GM23338 (cell line): ENCODE measurements around the gene NEO1. TPM values are rescaled to one million over a fixed set of nuclear protein-coding genes. Genes with fewer than 3 reads are reported as not detected.

ENCODE experiments used
- ATAC-seq: fragments of 200-7000 bp; cut with Tn5 transposase; 3 replicates; pipeline ENCODE4 v1.9.1; 2020
- DNase-seq: peaks from one replicate; pipeline ENCODE4 v3.0.0-alpha.2; 2015; ENCODE audit warnings: low spot score
- H2AFZ ChIP-seq: fragments of 200-600 bp; sonication (generic); 2 replicates; pipeline ENCODE4 v1.8.0; 2016; ENCODE audit warnings: antibody characterized with exemption, mild to moderate bottlenecking, moderate library complexity
- H3F3A ChIP-seq: fragments of 200-600 bp; sonication (generic); replicated peaks from 2 replicates; pipeline ENCODE4 v1.8.0; 2017; ENCODE audit warnings: antibody characterized with exemption, mixed run types, low read depth
- H3K27ac ChIP-seq: fragments of 200-600 bp; sonication (generic); 2 replicates; pipeline ENCODE4 v1.6.1; 2016; ENCODE audit warnings: low read depth
- H3K27me3 ChIP-seq: fragments of 200-600 bp; sonication (generic); 2 replicates; pipeline ENCODE4 v1.8.0; 2016; ENCODE audit warnings: mild to moderate bottlenecking, mixed run types, moderate library complexity; ENCODE audit not compliant: insufficient read depth
- H3K36me3 ChIP-seq: fragments of 200-600 bp; sonication (generic); 2 replicates; pipeline ENCODE4 v1.8.0; 2016; ENCODE audit warnings: mild to moderate bottlenecking; ENCODE audit not compliant: insufficient read depth
- H3K4me1 ChIP-seq: fragments of 200-600 bp; sonication (generic); 2 replicates; pipeline ENCODE4 v1.8.0; 2016; ENCODE audit warnings: mild to moderate bottlenecking, moderate library complexity; ENCODE audit not compliant: insufficient read depth
- H3K4me2 ChIP-seq: fragments of 200-600 bp; sonication (generic); 2 replicates; pipeline ENCODE4 v1.7.1; 2017; ENCODE audit warnings: mixed run types
- H3K4me3 ChIP-seq: fragments of 200-600 bp; sonication (generic); 2 replicates; pipeline ENCODE4 v1.6.1; 2016; ENCODE audit warnings: mixed run types
- H3K79me2 ChIP-seq: fragments of 200-600 bp; sonication (generic); replicated peaks from 2 replicates; pipeline ENCODE4 v1.8.0; 2017; ENCODE audit warnings: mild to moderate bottlenecking; ENCODE audit not compliant: insufficient read depth
- H3K9me2 ChIP-seq: fragments of 200-600 bp; sonication (generic); 2 replicates; pipeline ENCODE4 v1.8.0; 2017; ENCODE audit not compliant: insufficient read depth
- H4K20me1 ChIP-seq: fragments of 200-600 bp; sonication (generic); replicated peaks from 2 replicates; pipeline ENCODE4 v1.8.0; 2017; ENCODE audit warnings: mild to moderate bottlenecking; ENCODE audit not compliant: insufficient read depth
- H3K27ac Mint-ChIP-seq: 2 replicates; pipeline ENCODE4 v1.8.0; 2020; ENCODE audit warnings: inconsistent platforms, mild to moderate bottlenecking, moderate library complexity, mixed read lengths
- H3K27me3 Mint-ChIP-seq: 3 replicates; pipeline ENCODE4 v1.8.0; 2022; ENCODE audit warnings: low read depth, mild to moderate bottlenecking, moderate library complexity, mixed read lengths, inconsistent platforms; ENCODE audit not compliant: insufficient read depth, poor library complexity
- H3K36me3 Mint-ChIP-seq: 3 replicates; pipeline ENCODE4 v1.8.0; 2021; ENCODE audit warnings: low read depth, mild to moderate bottlenecking, inconsistent platforms, moderate library complexity, mixed read lengths
- H3K4me1 Mint-ChIP-seq: 3 replicates; pipeline ENCODE4 v1.8.0; 2020; ENCODE audit warnings: mild to moderate bottlenecking, inconsistent platforms, mixed read lengths
- H3K4me3 Mint-ChIP-seq: 3 replicates; pipeline ENCODE4 v1.8.0; 2021; ENCODE audit warnings: moderate library complexity, mild to moderate bottlenecking, inconsistent platforms, mixed read lengths
- H3K9me3 Mint-ChIP-seq: 3 replicates; pipeline ENCODE4 v1.8.0; 2020; ENCODE audit warnings: moderate library complexity, mild to moderate bottlenecking, inconsistent platforms, mixed read lengths
- CREB1 ChIP-seq: fragments of 250-450 bp; sonication (Bioruptor Pico); IDR thresholded peaks from 2 replicates; pipeline ENCODE4 v1.5.0; 2020; ENCODE audit warnings: low read depth, mild to moderate bottlenecking, moderate library complexity
- CTCF ChIP-seq, 2 experiments: fragments of 200-600 bp in 1 of 2; sonication (generic) in 1 of 2; conservative IDR thresholded peaks; 2 replicates each; pipeline versions ENCODE4 v1.5.1 to v1.6.1; 2016 to 2017; ENCODE audit warnings: antibody characterized with exemption in 2 of 2, low read depth in 2 of 2, mild to moderate bottlenecking in 2 of 2, moderate library complexity in 1 of 2
- EZH2phosphoT487 ChIP-seq: fragments of 200-600 bp; sonication (generic); IDR thresholded peaks from one replicate; pipeline ENCODE4 v1.8.1; 2018; ENCODE audit warnings: antibody characterized with exemption; ENCODE audit not compliant: unreplicated experiment
- JUNB ChIP-seq: IDR thresholded peaks from one replicate; pipeline ENCODE4 v1.6.1; 2016; ENCODE audit warnings: antibody characterized with exemption; ENCODE audit not compliant: unreplicated experiment
- POLR2AphosphoS5 ChIP-seq: IDR thresholded peaks from 2 replicates; pipeline ENCODE4 v1.6.1; 2016; ENCODE audit warnings: antibody characterized with exemption, low read depth
- REST ChIP-seq: IDR thresholded peaks from one replicate; pipeline ENCODE4 v1.6.1; 2018; ENCODE audit warnings: antibody characterized with exemption; ENCODE audit not compliant: unreplicated experiment
- STAT1 ChIP-seq: IDR thresholded peaks from one replicate; pipeline ENCODE4 v1.6.1; 2016; ENCODE audit warnings: antibody characterized with exemption; ENCODE audit not compliant: unreplicated experiment
- ZNF114 ChIP-seq: fragments of 250-450 bp; sonication (Bioruptor Pico); IDR thresholded peaks from 2 replicates; pipeline ENCODE4 v1.5.0; 2020; ENCODE audit warnings: mild to moderate bottlenecking, moderate library complexity
- ZNF331 ChIP-seq: fragments of 250-450 bp; sonication (Bioruptor Pico); IDR thresholded peaks from 2 replicates; pipeline ENCODE4 v1.5.0; 2020; ENCODE audit warnings: low read depth, mild to moderate bottlenecking, moderate library complexity
- ZNF462 ChIP-seq: fragments of 250-450 bp; sonication (Bioruptor Pico); IDR thresholded peaks from 2 replicates; pipeline ENCODE4 v1.5.0; 2020; ENCODE audit warnings: mild to moderate bottlenecking, moderate library complexity
- polyA plus RNA-seq: library from polyadenylated mRNA; unstranded; fragments of >200 nt; fragmentation: Nextera tagmentation; extraction: Ambion mirVana; gene quantifications from 2 replicates; pipeline ENCODE4 v1.2.1, GENCODE V29; 2016
- total RNA-seq: library from RNA; depleted of rRNA; stranded (reverse); fragments of >200 nt; shearing (Covaris generic); gene quantifications from 2 replicates; pipeline ENCODE4 v1.2.3, GENCODE V29; 2014

The NEO1 gene
- total and polyA plus RNA-seq, 2 experiments from 2014 or later = 8.4 to 45.8 TPM

GRCh38 chr15:73109765-73110164 is 57.5 kb downstream of the NEO1 start:
- Histone ChIP-seq H3F3A (no peaks in the 10 kb centered on the region), H2AFZ (no peak overlapping the region), H3K4me3 (no peak overlapping the region), H3K4me1 (peaks cover 11% of the 10 kb centered on the region; the same call in 1 of the 2 replicates), H3K36me3 (no peaks in the 10 kb centered on the region), H3K27me3 (no peaks in the 10 kb centered on the region), H4K20me1 (no peaks in the 10 kb centered on the region; the same call in none of the 2 replicates), H3K27ac (no peak overlapping the region), H3K79me2 (peaks cover 34% of the 10 kb centered on the region; the same call in 1 of the 2 replicates), H3K4me2 (no peak overlapping the region), H3K9me2 (no peaks in the 10 kb centered on the region)
- Mint-ChIP-seq H3K4me1 (peaks cover 18% of the 10 kb centered on the region), H3K27me3 (peaks cover 2% of the 10 kb centered on the region), H3K36me3 (no peaks in the 10 kb centered on the region), H3K4me3 (no peak overlapping the region), H3K27ac (no peak overlapping the region), H3K9me3 (no peaks in the 10 kb centered on the region)
- ATAC-seq (no peak), DNase-seq (no peak)
- TF ChIP-seq CTCF (conservative IDR thresholded peaks at IDR 0.05; ENCODE audit: low read depth in 2 of 2) = no peak
- TF ChIP-seq CREB1 (CRISPR knock-in tag) = no peak
- TF ChIP-seq JUNB = no peak
- no peak for TF ChIP-seq POLR2AphosphoS5
- no peak for TF ChIP-seq ZNF331 (CRISPR knock-in tag)
- no peak for TF ChIP-seq REST
- TF ChIP-seq STAT1 = no peak
- TF ChIP-seq EZH2phosphoT487 = no peak
- TF ChIP-seq ZNF462 (CRISPR knock-in tag) = no peak
- no peak for TF ChIP-seq ZNF114
